ENCODE data around the gene MAD1L1.
"Not testable (repeated sequence)": the region's sequence is repeated elsewhere in the genome, so short reads cannot be mapped to it uniquely, and the experiment has no call there.

Gene MAD1L1

GRCh38 chr7:1881946-1882345 is 350.8 kb downstream of the MAD1L1 start:
- no peak for DNase-seq (ENCODE audit: low spot score)

GRCh38 chr7:1876641-1877040 is 356.1 kb downstream of the MAD1L1 start:
- not testable (repeated sequence) for DNase-seq (ENCODE audit: low spot score)

GRCh38 chr7:1875392-1876199 is 357.1 kb downstream of the MAD1L1 start:
- not testable (repeated sequence) for DNase-seq (ENCODE audit: low spot score)

GRCh38 chr7:1874590-1875391 is 358.0 kb downstream of the MAD1L1 start:
- DNase-seq (ENCODE audit: low spot score) = not testable (repeated sequence)

- DNase-seq (ENCODE audit: low spot score) = no peak
Observed at GRCh38 chr7:1873857-1874589, 358.7 kb downstream of the MAD1L1 start.

GRCh38 chr7:1873421-1873820 is 359.3 kb downstream of the MAD1L1 start:
- DNase-seq (ENCODE audit: low spot score) = no peak

GRCh38 chr7:1873070-1873405 is 359.7 kb downstream of the MAD1L1 start:
- DNase-seq (ENCODE audit: low spot score) = no peak

GRCh38 chr7:1872191-1873069 is 360.3 kb downstream of the MAD1L1 start:
- DNase-seq (ENCODE audit: low spot score) = no peak

GRCh38 chr7:1869452-1870130 is 363.2 kb downstream of the MAD1L1 start:
- no peak for DNase-seq (ENCODE audit: low spot score)

- DNase-seq (ENCODE audit: low spot score) = no peak
Observed at GRCh38 chr7:1868516-1869165, 364.1 kb downstream of the MAD1L1 start.

GRCh38 chr7:1867370-1868260 is 365.1 kb downstream of the MAD1L1 start:
- no peak for DNase-seq (ENCODE audit: low spot score)

GRCh38 chr7:1866601-1867000 is 366.1 kb downstream of the MAD1L1 start:
- DNase-seq (ENCODE audit: low spot score) = no peak

GRCh38 chr7:1865571-1866255 is 367.0 kb downstream of the MAD1L1 start:
- no peak for DNase-seq (ENCODE audit: low spot score)

- no peak for DNase-seq (ENCODE audit: low spot score)
Observed at GRCh38 chr7:1865000-1865555, 367.7 kb downstream of the MAD1L1 start.

GRCh38 chr7:1864161-1864940 is 368.4 kb downstream of the MAD1L1 start:
- DNase-seq (ENCODE audit: low spot score) = peak; percentile 35

GRCh38 chr7:1863091-1863900 is 369.4 kb downstream of the MAD1L1 start:
- DNase-seq (ENCODE audit: low spot score) = no peak

GRCh38 chr7:1862560-1862959 is 370.2 kb downstream of the MAD1L1 start:
- no peak for DNase-seq (ENCODE audit: low spot score)
